ENCODE measurements around the gene NECTIN2.

The NECTIN2 gene

DNA sequence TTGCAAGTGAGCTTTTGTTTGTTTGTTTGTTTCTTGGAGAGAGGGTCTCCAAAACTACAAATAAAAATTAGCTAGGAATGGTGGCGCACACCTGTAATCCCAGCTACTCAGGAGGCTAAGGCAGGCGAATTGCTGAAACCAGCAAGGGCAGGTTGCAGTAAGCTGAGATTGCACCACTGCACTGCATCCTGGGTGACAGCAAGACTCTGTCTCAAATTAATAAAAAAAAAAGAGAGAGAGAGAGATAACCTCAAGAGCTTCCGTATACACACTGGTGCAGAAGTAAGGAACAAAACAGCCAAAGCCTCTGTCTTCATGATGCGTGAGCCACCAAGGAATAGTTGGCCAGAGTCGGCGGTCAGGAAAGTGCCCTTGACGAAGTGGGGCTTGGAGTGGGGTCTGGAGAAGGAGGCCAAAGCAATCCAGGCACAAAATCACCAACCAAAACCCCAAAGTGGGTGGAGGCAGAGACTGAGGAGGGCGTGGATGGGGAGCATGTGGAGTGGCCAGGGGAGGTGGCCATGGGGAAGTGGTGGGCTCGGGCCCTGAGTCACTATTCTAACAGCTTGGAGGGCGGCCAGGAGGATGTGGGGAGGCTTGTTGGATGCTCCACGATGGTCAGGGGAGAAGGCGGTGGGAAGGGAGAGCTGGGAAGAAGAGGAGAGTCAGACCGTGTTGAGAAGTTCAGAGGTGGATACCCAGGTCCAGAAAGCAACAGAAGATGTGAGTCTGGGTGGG is 23.8 kb downstream of the NECTIN2 start:
- Histone ChIP-seq H3K9me3 (ENCODE audit: control insufficient read depth in 1 of 2, low read length in 2 of 2) (no peaks in the 10 kb centered on the region), H3K27me3 (ENCODE audit: control insufficient read depth in 1 of 2, insufficient read depth in 2 of 2, low read length in 2 of 2) (no peaks in the 10 kb centered on the region), H3K27ac (ENCODE audit: low read depth, low read length) (no peak overlapping the region), H3K36me3 (ENCODE audit: control insufficient read depth in 1 of 2, insufficient read depth in 2 of 2, low read length in 2 of 2) (peaks cover 22 to 44% of the 10 kb centered on the region in 2 donors), H3K4me3 (ENCODE audit: low read depth in 1 of 2, low read length in 2 of 2) (no peak overlapping the region), H3K9ac (ENCODE audit: low read depth in 1 of 2, low read length in 2 of 2) (no peak overlapping the region), H3K4me1 (ENCODE audit: control insufficient read depth in 1 of 2, insufficient read depth in 2 of 2, low read length in 2 of 2) (peaks cover 9 to 11% of the 10 kb centered on the region in 2 donors)

DNA sequence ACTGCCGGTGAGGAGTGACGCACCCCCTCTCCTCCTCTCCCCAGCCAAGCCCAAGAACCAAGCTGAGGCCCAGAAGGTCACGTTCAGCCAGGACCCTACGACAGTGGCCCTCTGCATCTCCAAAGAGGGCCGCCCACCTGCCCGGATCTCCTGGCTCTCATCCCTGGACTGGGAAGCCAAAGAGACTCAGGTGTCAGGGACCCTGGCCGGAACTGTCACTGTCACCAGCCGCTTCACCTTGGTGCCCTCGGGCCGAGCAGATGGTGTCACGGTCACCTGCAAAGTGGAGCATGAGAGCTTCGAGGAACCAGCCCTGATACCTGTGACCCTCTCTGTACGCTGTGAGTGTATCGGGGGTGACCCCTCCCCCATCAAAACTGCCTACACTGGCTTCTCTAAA is 25.7 kb downstream of the NECTIN2 start:
- H3K27me3 ChIP-seq (ENCODE audit: control insufficient read depth in 1 of 2, insufficient read depth in 2 of 2, low read length in 2 of 2), result no peaks in the 10 kb centered on the region
- H3K4me3 ChIP-seq (ENCODE audit: low read depth in 1 of 2, low read length in 2 of 2), result no peak overlapping the region
- no peak overlapping the region for H3K27ac ChIP-seq (ENCODE audit: low read depth, low read length)
- H3K4me1 ChIP-seq (ENCODE audit: control insufficient read depth in 1 of 2, insufficient read depth in 2 of 2, low read length in 2 of 2), result peaks cover 20 to 21% of the 10 kb centered on the region in 2 donors
- H3K36me3 ChIP-seq (ENCODE audit: control insufficient read depth in 1 of 2, insufficient read depth in 2 of 2, low read length in 2 of 2), result peaks cover 22 to 52% of the 10 kb centered on the region in 2 donors
- H3K9me3 ChIP-seq (ENCODE audit: control insufficient read depth in 1 of 2, low read length in 2 of 2), result no peaks in the 10 kb centered on the region
- no peak overlapping the region for H3K9ac ChIP-seq (ENCODE audit: low read depth in 1 of 2, low read length in 2 of 2)

GRCh38 chr19:44872661-44873060 is 26.6 kb downstream of the NECTIN2 start:
- Histone ChIP-seq H3K4me3 (ENCODE audit: low read depth in 1 of 2, low read length in 2 of 2) (no peak overlapping the region), H3K27me3 (ENCODE audit: control insufficient read depth in 1 of 2, insufficient read depth in 2 of 2, low read length in 2 of 2) (no peaks in the 10 kb centered on the region), H3K9ac (ENCODE audit: low read depth in 1 of 2, low read length in 2 of 2) (no peak overlapping the region), H3K4me1 (ENCODE audit: control insufficient read depth in 1 of 2, insufficient read depth in 2 of 2, low read length in 2 of 2) (peaks cover 20 to 21% of the 10 kb centered on the region in 2 donors), H3K36me3 (ENCODE audit: control insufficient read depth in 1 of 2, insufficient read depth in 2 of 2, low read length in 2 of 2) (peaks cover 22 to 56% of the 10 kb centered on the region in 2 donors), H3K27ac (ENCODE audit: low read depth, low read length) (no peak overlapping the region), H3K9me3 (ENCODE audit: control insufficient read depth in 1 of 2, low read length in 2 of 2) (no peaks in the 10 kb centered on the region)

DNA sequence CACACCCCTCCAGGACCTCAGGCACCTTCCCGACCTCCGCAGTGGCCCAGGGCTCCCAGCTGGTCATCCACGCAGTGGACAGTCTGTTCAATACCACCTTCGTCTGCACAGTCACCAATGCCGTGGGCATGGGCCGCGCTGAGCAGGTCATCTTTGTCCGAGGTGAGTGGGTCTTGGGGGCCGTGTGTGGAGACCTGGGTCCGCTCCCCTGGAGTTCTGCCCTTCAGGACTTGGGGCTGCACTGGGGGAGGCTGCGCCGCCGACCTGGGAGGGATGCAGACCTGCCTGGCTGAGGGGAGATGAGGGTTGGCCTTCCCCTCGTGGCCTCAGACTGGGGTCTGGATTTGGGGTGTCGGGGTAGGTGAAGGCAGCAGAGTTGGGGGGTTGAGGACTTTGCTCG is 28.2 kb downstream of the NECTIN2 start:
- Histone ChIP-seq H3K27ac (ENCODE audit: low read depth, low read length) (no peak overlapping the region), H3K9me3 (ENCODE audit: control insufficient read depth in 1 of 2, low read length in 2 of 2) (no peaks in the 10 kb centered on the region), H3K4me1 (ENCODE audit: control insufficient read depth in 1 of 2, insufficient read depth in 2 of 2, low read length in 2 of 2) (peaks cover 20 to 21% of the 10 kb centered on the region in 2 donors), H3K27me3 (ENCODE audit: control insufficient read depth in 1 of 2, insufficient read depth in 2 of 2, low read length in 2 of 2) (no peaks in the 10 kb centered on the region), H3K9ac (ENCODE audit: low read depth in 1 of 2, low read length in 2 of 2) (no peak overlapping the region), H3K36me3 (ENCODE audit: control insufficient read depth in 1 of 2, insufficient read depth in 2 of 2, low read length in 2 of 2) (peaks cover 22 to 60% of the 10 kb centered on the region in 2 donors), H3K4me3 (ENCODE audit: low read depth in 1 of 2, low read length in 2 of 2) (no peak overlapping the region)

DNA sequence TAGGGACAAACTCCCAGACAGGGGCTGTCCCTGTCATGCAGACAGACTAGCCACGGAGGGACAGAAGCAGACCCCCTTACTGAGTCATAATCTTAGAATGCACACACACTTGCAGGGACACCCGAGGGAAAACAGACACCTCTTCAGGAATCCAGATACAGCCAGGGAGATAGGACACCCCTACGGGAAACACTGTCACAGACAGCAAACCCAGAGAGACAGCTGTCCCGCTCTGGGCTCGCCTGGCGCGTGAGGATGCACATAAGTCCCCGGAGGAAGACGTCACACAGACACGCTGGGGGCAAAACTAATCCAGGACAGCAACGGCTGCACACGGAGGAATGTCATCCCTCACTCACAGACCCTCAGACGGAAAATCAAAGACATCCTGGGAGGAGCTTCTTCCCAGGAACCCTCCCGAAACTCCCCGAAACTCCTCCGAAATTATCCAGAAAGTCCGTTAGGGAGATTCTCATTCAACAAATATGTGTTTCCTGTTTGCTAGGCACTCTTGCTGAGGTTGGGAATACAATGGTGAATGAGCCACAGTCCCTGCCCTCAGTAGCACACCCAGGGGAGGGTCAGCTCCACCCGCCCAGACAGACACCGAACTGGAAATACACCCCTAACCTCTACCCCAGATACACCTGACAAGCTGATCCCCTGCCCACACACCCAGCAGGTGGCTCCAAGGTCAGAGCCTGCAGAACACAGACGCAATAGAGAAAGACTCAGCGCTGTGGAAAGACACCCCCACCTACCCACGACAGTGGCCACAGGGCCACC is 29.8 kb downstream of the NECTIN2 start:
- Histone ChIP-seq H3K4me1 (ENCODE audit: control insufficient read depth in 1 of 2, insufficient read depth in 2 of 2, low read length in 2 of 2) (peaks cover 10 to 11% of the 10 kb centered on the region in 2 donors), H3K9ac (ENCODE audit: low read depth in 1 of 2, low read length in 2 of 2) (no peak overlapping the region), H3K9me3 (ENCODE audit: control insufficient read depth in 1 of 2, low read length in 2 of 2) (no peaks in the 10 kb centered on the region), H3K4me3 (ENCODE audit: low read depth in 1 of 2, low read length in 2 of 2) (no peak overlapping the region), H3K27me3 (ENCODE audit: control insufficient read depth in 1 of 2, insufficient read depth in 2 of 2, low read length in 2 of 2) (no peaks in the 10 kb centered on the region), H3K36me3 (ENCODE audit: control insufficient read depth in 1 of 2, insufficient read depth in 2 of 2, low read length in 2 of 2) (peaks cover 25 to 64% of the 10 kb centered on the region in 2 donors), H3K27ac (ENCODE audit: low read depth, low read length) (no peak overlapping the region)

GRCh38 chr19:44876930-44877535 is 30.9 kb downstream of the NECTIN2 start:
- H3K27ac ChIP-seq (ENCODE audit: low read depth, low read length), result no peak overlapping the region
- peaks cover 20 to 57% of the 10 kb centered on the region in 2 donors for H3K36me3 ChIP-seq (ENCODE audit: control insufficient read depth in 1 of 2, insufficient read depth in 2 of 2, low read length in 2 of 2)
- H3K4me1 ChIP-seq (ENCODE audit: control insufficient read depth in 1 of 2, insufficient read depth in 2 of 2, low read length in 2 of 2), result peaks cover 10 to 11% of the 10 kb centered on the region in 2 donors
- no peaks in the 10 kb centered on the region for H3K9me3 ChIP-seq (ENCODE audit: control insufficient read depth in 1 of 2, low read length in 2 of 2)
- H3K27me3 ChIP-seq (ENCODE audit: control insufficient read depth in 1 of 2, insufficient read depth in 2 of 2, low read length in 2 of 2), result no peaks in the 10 kb centered on the region
- H3K9ac ChIP-seq (ENCODE audit: low read depth in 1 of 2, low read length in 2 of 2), result no peak overlapping the region
- no peak overlapping the region for H3K4me3 ChIP-seq (ENCODE audit: low read depth in 1 of 2, low read length in 2 of 2)

DNA sequence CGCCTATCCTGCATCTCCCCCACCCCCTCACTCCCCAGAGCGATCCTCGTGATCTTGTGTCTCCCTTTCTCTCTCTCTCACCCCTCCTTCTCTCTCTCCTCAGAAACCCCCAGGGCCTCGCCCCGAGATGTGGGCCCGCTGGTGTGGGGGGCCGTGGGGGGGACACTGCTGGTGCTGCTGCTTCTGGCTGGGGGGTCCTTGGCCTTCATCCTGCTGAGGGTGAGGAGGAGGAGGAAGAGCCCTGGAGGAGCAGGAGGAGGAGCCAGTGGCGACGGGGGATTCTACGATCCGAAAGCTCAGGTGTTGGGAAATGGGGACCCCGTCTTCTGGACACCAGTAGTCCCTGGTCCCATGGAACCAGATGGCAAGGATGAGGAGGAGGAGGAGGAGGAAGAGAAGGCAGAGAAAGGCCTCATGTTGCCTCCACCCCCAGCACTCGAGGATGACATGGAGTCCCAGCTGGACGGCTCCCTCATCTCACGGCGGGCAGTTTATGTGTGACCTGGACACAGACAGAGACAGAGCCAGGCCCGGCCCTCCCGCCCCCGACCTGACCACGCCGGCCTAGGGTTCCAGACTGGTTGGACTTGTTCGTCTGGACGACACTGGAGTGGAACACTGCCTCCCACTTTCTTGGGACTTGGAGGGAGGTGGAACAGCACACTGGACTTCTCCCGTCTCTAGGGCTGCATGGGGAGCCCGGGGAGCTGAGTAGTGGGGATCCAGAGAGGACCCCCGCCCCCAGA is 32.2 kb downstream of the NECTIN2 start:
- H3K36me3 ChIP-seq (ENCODE audit: control insufficient read depth in 1 of 2, insufficient read depth in 2 of 2, low read length in 2 of 2), result peaks cover 15 to 47% of the 10 kb centered on the region in 2 donors
- no peaks in the 10 kb centered on the region for H3K27me3 ChIP-seq (ENCODE audit: control insufficient read depth in 1 of 2, insufficient read depth in 2 of 2, low read length in 2 of 2)
- H3K9ac ChIP-seq (ENCODE audit: low read depth in 1 of 2, low read length in 2 of 2), result no peak overlapping the region
- H3K4me3 ChIP-seq (ENCODE audit: low read depth in 1 of 2, low read length in 2 of 2), result no peak overlapping the region
- peaks cover 10 to 11% of the 10 kb centered on the region in 2 donors for H3K4me1 ChIP-seq (ENCODE audit: control insufficient read depth in 1 of 2, insufficient read depth in 2 of 2, low read length in 2 of 2)
- H3K9me3 ChIP-seq (ENCODE audit: control insufficient read depth in 1 of 2, low read length in 2 of 2), result no peaks in the 10 kb centered on the region
- no peak overlapping the region for H3K27ac ChIP-seq (ENCODE audit: low read depth, low read length)

DNA sequence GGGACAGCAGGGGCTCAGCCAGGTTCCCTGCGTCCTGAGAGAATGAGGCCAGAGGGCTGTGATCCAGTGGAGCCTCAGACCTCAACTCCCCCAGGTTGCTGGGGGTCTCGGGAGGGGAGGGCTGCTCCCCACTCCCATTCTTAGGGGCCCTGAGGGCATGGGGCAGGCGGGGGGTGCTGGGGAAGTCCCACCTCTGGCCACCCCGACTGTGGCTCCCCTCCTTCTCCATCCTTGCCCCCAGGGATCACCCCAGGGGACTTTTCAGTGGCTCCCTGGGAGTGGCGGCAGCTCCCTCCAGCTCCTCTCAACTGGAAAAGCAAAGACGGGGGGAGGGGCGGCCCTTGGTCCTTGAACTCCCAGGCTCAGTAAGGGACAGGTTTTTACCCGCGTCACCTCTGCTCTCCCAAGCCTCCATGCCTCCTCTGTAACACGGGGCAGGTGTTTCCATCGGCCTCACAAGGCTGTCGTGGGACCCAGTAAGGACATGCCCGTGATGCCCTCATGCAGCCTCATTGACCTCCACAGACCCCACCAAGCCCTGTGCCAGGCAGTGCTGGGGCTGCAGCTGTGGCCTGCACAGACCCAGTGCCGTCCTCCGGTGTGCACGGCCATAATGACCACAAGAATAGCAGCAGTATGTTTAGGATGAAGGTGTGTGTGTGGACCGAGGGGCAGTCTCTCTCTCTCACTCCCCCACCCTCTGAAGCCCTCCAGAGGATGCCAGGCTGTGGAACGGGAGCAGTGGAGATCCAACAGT is 33.4 kb downstream of the NECTIN2 start:
- H3K4me1 ChIP-seq (ENCODE audit: control insufficient read depth in 1 of 2, insufficient read depth in 2 of 2, low read length in 2 of 2), result peaks cover 10 to 11% of the 10 kb centered on the region in 2 donors
- no peaks in the 10 kb centered on the region for H3K9me3 ChIP-seq (ENCODE audit: control insufficient read depth in 1 of 2, low read length in 2 of 2)
- H3K27me3 ChIP-seq (ENCODE audit: control insufficient read depth in 1 of 2, insufficient read depth in 2 of 2, low read length in 2 of 2), result no peaks in the 10 kb centered on the region
- H3K36me3 ChIP-seq (ENCODE audit: control insufficient read depth in 1 of 2, insufficient read depth in 2 of 2, low read length in 2 of 2), result peaks cover 8 to 35% of the 10 kb centered on the region in 2 donors
- H3K9ac ChIP-seq (ENCODE audit: low read depth in 1 of 2, low read length in 2 of 2), result no peak overlapping the region
- H3K27ac ChIP-seq (ENCODE audit: low read depth, low read length), result no peak overlapping the region
- no peak overlapping the region for H3K4me3 ChIP-seq (ENCODE audit: low read depth in 1 of 2, low read length in 2 of 2)

- H3K27ac ChIP-seq (ENCODE audit: low read depth, low read length), result no peak overlapping the region
- H3K27me3 ChIP-seq (ENCODE audit: control insufficient read depth in 1 of 2, insufficient read depth in 2 of 2, low read length in 2 of 2), result no peaks in the 10 kb centered on the region
- H3K36me3 ChIP-seq (ENCODE audit: control insufficient read depth in 1 of 2, insufficient read depth in 2 of 2, low read length in 2 of 2), result peaks cover 15 to 23% of the 10 kb centered on the region in 2 donors
- H3K4me3 ChIP-seq (ENCODE audit: low read depth in 1 of 2, low read length in 2 of 2), result no peak overlapping the region
- no peaks in the 10 kb centered on the region for H3K9me3 ChIP-seq (ENCODE audit: control insufficient read depth in 1 of 2, low read length in 2 of 2)
- H3K4me1 ChIP-seq (ENCODE audit: control insufficient read depth in 1 of 2, insufficient read depth in 2 of 2, low read length in 2 of 2), result no peaks in the 10 kb centered on the region
- H3K9ac ChIP-seq (ENCODE audit: low read depth in 1 of 2, low read length in 2 of 2), result no peak overlapping the region
Measured at GRCh38 chr19:44882063-44882462, 36.0 kb downstream of the NECTIN2 start.
